GM23248 (cell line): ENCODE results near the gene CYP2U1. TPM values are rescaled to one million over a fixed set of nuclear protein-coding genes. Genes with fewer than 3 reads are reported as not detected.

ENCODE experiments used
- DNase-seq: peaks from one replicate; pipeline ENCODE4 v3.0.0-alpha.2; 2015
- H2AFZ ChIP-seq: fragments of 200-600 bp; sonication (generic); 2 replicates; pipeline ENCODE4 v1.6.1; 2016; ENCODE audit warnings: antibody characterized with exemption
- H3F3A ChIP-seq: fragments of 200-600 bp; sonication (generic); 2 replicates; pipeline ENCODE4 v1.6.1; 2016; ENCODE audit warnings: mild to moderate bottlenecking, antibody characterized with exemption, mixed run types; ENCODE audit not compliant: insufficient read depth
- H3K27ac ChIP-seq: fragments of 200-600 bp; sonication (generic); 2 replicates; pipeline ENCODE4 v1.5.1; 2016; ENCODE audit warnings: mild to moderate bottlenecking
- H3K27me3 ChIP-seq: fragments of 200-600 bp; sonication (generic); replicated peaks from 2 replicates; pipeline ENCODE4 v1.6.1; 2016; ENCODE audit warnings: mild to moderate bottlenecking; ENCODE audit not compliant: insufficient read depth
- H3K36me3 ChIP-seq: fragments of 200-600 bp; sonication (generic); 2 replicates; pipeline ENCODE4 v1.6.1; 2016; ENCODE audit warnings: low read depth, mild to moderate bottlenecking
- H3K4me1 ChIP-seq: fragments of 200-600 bp; sonication (generic); 2 replicates; pipeline ENCODE4 v1.6.1; 2016; ENCODE audit warnings: mild to moderate bottlenecking; ENCODE audit not compliant: insufficient read depth
- H3K4me2 ChIP-seq: fragments of 200-600 bp; sonication (generic); one replicate; pipeline ENCODE4 v1.6.1; 2016; ENCODE audit warnings: mild to moderate bottlenecking; ENCODE audit not compliant: unreplicated experiment
- H3K4me3 ChIP-seq: fragments of 200-600 bp; sonication (generic); 2 replicates; pipeline ENCODE4 v1.5.1; 2016; ENCODE audit warnings: mild to moderate bottlenecking
- H3K79me2 ChIP-seq: fragments of 200-600 bp; sonication (generic); 2 replicates; pipeline ENCODE4 v1.6.1; 2016; ENCODE audit warnings: mild to moderate bottlenecking; ENCODE audit not compliant: insufficient read depth
- H3K9ac ChIP-seq: fragments of 200-600 bp; sonication (generic); 2 replicates; pipeline ENCODE4 v1.6.1; 2016; ENCODE audit warnings: mild to moderate bottlenecking
- H3K9me2 ChIP-seq: fragments of 200-600 bp; sonication (generic); 2 replicates; pipeline ENCODE4 v1.6.1; 2016; ENCODE audit warnings: mixed run types, mild to moderate bottlenecking, moderate library complexity; ENCODE audit not compliant: insufficient read depth
- H3K9me3 ChIP-seq: fragments of 200-600 bp; sonication (generic); one replicate; pipeline ENCODE4 v1.6.1; 2017; ENCODE audit warnings: low read depth
- H4K20me1 ChIP-seq: fragments of 200-600 bp; sonication (generic); 2 replicates; pipeline ENCODE4 v1.6.0; 2016; ENCODE audit not compliant: insufficient read depth
- EZH2 ChIP-seq: fragments of 200-600 bp; sonication (generic); IDR thresholded peaks from 2 replicates; pipeline ENCODE4 v1.6.1; 2018; ENCODE audit warnings: antibody characterized with exemption, mild to moderate bottlenecking; ENCODE audit not compliant: insufficient read depth, poor library complexity, severe bottlenecking
- EZH2phosphoT487 ChIP-seq: fragments of 200-600 bp; sonication (generic); IDR thresholded peaks from 2 replicates; pipeline ENCODE4 v1.6.1; 2018; ENCODE audit warnings: antibody characterized with exemption, moderate library complexity, mild to moderate bottlenecking, low read depth; ENCODE audit not compliant: insufficient read depth
- WGBS, 2 experiments: methylation state at CpG; one replicate each; pipeline ENCODE4 v1.1.6; 2015 to 2017; ENCODE audit warnings: low lambda C conversion rate in 2 of 2, low coverage in 1 of 2; ENCODE audit errors: missing lambda C conversion rate in 2 of 2; 5-methylcytosine and 5-hydroxymethylcytosine counted together
- in situ Hi-C: fragments of 300-500 bp; cut with MboI; formaldehyde crosslinking; loops from 2 replicates; pipeline ENCODE4 v1.15.0; 2020
- polyA plus RNA-seq: library from polyadenylated mRNA; unstranded; fragments of >200 nt; fragmentation: Nextera tagmentation; extraction: Ambion mirVana; gene quantifications from 2 replicates; pipeline ENCODE4 v1.2.1, GENCODE V29; 2016
- total RNA-seq: library from RNA; depleted of rRNA; stranded (reverse); fragments of >200 nt; shearing (Covaris generic); gene quantifications from 2 replicates; pipeline ENCODE4 v1.2.3, GENCODE V29; 2014

The CYP2U1 gene
- total and polyA plus RNA-seq, 2 experiments from 2014 or later, result 7.1 to 8.6 TPM

DNA sequence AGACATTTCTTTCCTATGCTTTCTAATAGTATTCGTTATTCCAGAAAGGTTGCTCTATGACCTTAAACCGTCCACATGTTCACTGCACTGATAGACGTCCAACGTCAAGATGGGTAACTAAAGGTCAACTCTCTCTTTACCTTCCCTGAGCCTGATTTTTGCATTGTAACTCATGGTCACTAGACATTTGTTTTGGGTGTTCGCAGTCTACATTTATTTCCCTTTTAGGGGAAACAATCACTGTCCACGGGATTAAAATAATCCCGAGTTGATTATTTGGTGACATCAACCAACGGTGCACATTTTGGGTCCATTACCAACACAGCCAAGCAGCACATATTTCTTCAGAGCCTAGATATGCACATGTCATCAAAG lies 57.8 kb downstream of the CYP2U1 start:
- no peak for DNase-seq
- Histone ChIP-seq H3K27ac (no peak overlapping the region), H3K4me3 (peak overlapping the region; percentile 87), H4K20me1 (no peaks in the 10 kb centered on the region), H3K9me3 (no peaks in the 10 kb centered on the region), H3K27me3 (no peaks in the 10 kb centered on the region), H3F3A (no peaks in the 10 kb centered on the region), H3K79me2 (peaks cover 34% of the 10 kb centered on the region), H3K9ac (peak overlapping the region; percentile 90), H3K36me3 (no peaks in the 10 kb centered on the region), H3K9me2 (no peaks in the 10 kb centered on the region), H3K4me2 (peak overlapping the region; percentile 97), H3K4me1 (peaks cover 11% of the 10 kb centered on the region; the same call in 1 of the 2 replicates), H2AFZ (peak overlapping the region; percentile 96)
- 3 to 4% methylated on average over 8 of the region's 8 CpGs for WGBS, 2 experiments
- in situ Hi-C loops, result no loop called here
- no peak for TF ChIP-seq EZH2phosphoT487
- TF ChIP-seq EZH2, result no peak

DNA sequence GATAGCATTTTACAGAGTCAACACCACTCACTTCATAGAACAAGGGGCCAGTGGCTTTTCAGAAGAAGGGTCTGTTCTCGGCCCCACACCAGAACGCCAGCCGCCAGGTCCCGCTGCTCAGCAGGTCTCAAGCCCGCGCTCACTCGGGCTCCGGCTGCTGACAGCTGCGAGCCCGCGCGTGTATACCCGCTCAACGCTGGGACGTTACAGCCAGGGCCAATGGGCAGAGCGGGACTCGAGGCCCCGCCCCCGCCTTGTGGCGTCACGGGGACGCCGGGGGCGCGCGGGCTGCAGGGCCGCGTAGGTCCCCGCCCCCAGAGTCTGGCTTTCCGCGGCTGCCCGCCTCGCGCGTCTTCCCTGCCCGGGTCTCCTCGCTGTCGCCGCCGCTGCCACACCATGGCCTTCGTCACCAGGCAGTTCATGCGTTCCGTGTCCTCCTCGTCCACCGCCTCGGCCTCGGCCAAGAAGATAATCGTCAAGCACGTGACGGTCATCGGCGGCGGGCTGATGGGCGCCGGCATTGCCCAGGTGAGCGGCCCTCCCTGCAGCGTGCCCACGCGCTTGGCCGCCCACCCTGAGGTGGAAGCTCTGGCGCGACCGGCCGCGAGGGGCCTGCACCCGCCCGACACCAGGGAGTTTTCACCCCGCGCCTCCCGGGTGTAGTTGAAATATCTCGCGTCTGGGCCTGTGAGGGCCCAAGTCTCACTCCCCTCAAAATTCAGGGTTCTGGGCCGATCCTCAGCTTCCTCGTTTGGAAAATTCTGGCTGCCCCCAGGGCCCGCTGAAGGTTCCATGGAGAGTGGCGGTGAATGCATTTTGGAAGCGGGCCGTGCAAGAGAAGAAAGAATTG lies 58.4 kb downstream of the CYP2U1 start, which contains the start of gene HADH:
Gene HADH (plus strand): TSS at position 353 of the 850 bp plus-strand sequence. CDS start 44 bp downstream, at position 397.
- Histone ChIP-seq H3K27me3 (no peaks in the 10 kb centered on the region), H3F3A (no peaks in the 10 kb centered on the region), H3K4me2 (peak within 1 kb of the TSS; percentile 97), H3K4me3 (peak within 1 kb of the TSS; percentile 87), H3K4me1 (peaks cover 11% of the 10 kb centered on the region; the same call in 1 of the 2 replicates), H2AFZ (peak within 1 kb of the TSS; percentile 96), H3K9me2 (no peaks in the 10 kb centered on the region), H3K27ac (peak within 1 kb of the TSS; percentile 52), H4K20me1 (no peaks in the 10 kb centered on the region), H3K36me3 (no peaks in the 10 kb centered on the region), H3K9ac (peak within 1 kb of the TSS; percentile 90), H3K9me3 (no peaks in the 10 kb centered on the region), H3K79me2 (peaks cover 40% of the 10 kb centered on the region)
- DNase-seq, result peak; percentile 98
- in situ Hi-C loops, result no loop called here
- no peak for TF ChIP-seq EZH2phosphoT487
- TF ChIP-seq EZH2, result no peak
- 1% methylated on average over 57 to 77 of the region's 78 CpGs for WGBS, 2 experiments

DNA sequence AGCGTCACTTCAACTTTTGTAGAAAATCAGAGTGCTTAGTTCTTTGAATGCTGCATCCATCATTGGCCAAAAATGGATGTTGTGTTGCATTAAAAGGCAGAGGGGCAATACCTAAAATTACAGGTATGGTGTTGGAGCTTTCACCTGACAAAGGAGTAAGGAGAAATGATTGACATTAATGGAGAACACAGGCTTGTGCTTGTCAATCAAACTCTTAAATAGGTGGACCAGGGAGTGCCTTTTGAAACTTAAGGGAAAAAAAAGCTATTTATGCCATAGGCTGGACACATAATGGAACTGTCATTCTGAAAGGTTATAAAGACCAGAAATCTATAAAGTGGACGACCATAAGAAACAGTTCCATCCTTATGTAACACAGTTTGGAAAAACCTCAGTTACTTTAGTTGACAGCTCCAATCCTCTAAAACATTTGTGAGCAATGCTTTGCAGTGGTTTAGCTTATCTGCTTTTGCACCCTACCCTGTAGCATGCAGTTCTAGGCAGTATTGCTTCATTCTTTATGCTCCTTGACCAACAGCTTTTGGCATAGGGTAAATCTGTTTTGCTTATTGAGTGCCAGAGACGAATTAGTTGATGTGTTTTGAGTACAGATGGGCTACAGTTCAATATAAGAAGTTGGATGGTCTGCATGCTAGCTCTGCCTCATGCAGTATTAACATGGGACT lies 60.7 kb downstream of the CYP2U1 start:
- H3K79me2 ChIP-seq, result peaks cover 52% of the 10 kb centered on the region
- peaks cover 19% of the 10 kb centered on the region for H3K4me1 ChIP-seq
- peak; percentile 31 for DNase-seq
- H2AFZ ChIP-seq, result no peak overlapping the region
- TF ChIP-seq EZH2 (no peak), EZH2phosphoT487 (no peak)
- H4K20me1 ChIP-seq, result no peaks in the 10 kb centered on the region
- H3K9me2 ChIP-seq, result no peaks in the 10 kb centered on the region
- H3F3A ChIP-seq, result peaks cover 13% of the 10 kb centered on the region
- no peaks in the 10 kb centered on the region for H3K27me3 ChIP-seq
- no peak overlapping the region for H3K4me2 ChIP-seq
- H3K9ac ChIP-seq, result no peak overlapping the region
- no peak overlapping the region for H3K4me3 ChIP-seq
- H3K36me3 ChIP-seq, result no peaks in the 10 kb centered on the region
- no peak overlapping the region for H3K27ac ChIP-seq
- H3K9me3 ChIP-seq, result no peaks in the 10 kb centered on the region
- 64 to 66% methylated on average over 3 of the region's 3 CpGs for WGBS, 2 experiments
- in situ Hi-C loops, result no loop called here

DNA sequence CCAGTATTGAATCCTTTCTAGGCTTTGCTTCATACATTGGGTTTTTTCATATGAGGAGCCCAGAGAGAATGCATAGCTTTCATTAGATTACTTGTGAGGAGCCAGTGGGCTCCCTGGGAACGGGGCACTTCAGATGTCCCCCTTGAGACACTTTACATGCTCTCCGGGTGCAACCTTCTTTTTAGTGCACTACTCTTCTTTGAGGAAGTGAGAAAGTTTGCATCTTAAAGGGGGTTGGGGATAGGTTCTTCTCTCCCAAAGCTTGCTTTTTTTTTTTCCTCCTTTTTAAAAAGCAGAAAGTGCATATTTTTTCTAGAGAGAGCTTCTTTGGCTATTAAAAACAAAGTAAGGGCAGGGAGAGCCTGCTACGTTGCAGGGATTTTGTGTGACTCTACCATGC lies 62.6 kb downstream of the CYP2U1 start:
- Histone ChIP-seq H3K9me2 (no peaks in the 10 kb centered on the region), H3K9me3 (no peaks in the 10 kb centered on the region), H2AFZ (no peak overlapping the region), H3K4me1 (peaks cover 34% of the 10 kb centered on the region), H3K36me3 (no peaks in the 10 kb centered on the region), H4K20me1 (no peaks in the 10 kb centered on the region), H3K4me2 (no peak overlapping the region), H3K27me3 (no peaks in the 10 kb centered on the region), H3F3A (peaks cover 25% of the 10 kb centered on the region), H3K27ac (no peak overlapping the region), H3K79me2 (peaks cover 52% of the 10 kb centered on the region), H3K4me3 (no peak overlapping the region), H3K9ac (no peak overlapping the region)
- WGBS, 2 experiments, result 83 to 84% methylated on average over 3 of the region's 3 CpGs
- DNase-seq, result no peak
- TF ChIP-seq EZH2 (no peak), EZH2phosphoT487 (no peak)
- in situ Hi-C loops, result no loop called here
